ENCODE measurements around the gene PNPLA7. TPM values are rescaled to one million over a fixed set of nuclear protein-coding genes. Genes with fewer than 3 reads are reported as not detected.
"Not testable (repeated sequence)": the region's sequence is repeated elsewhere in the genome, so short reads cannot be mapped to it uniquely, and the experiment has no call there.

The PNPLA7 gene
- total RNA-seq, 1 experiment from 2014 or later, result 0.90 TPM

GRCh38 chr9:137535120-137535428 lies 15.1 kb downstream of the PNPLA7 start:
- POLR2A ChIA-PET (ENCODE audit: low non-redundant PET), result interaction anchor here (0.6 to 0.7 kb wide), 2 partner anchors 234 to 244 kb away, joined by 3 to 12 read pairs; no protein-coding TSS in a partner anchor
- Histone ChIP-seq H3K9me3 (ENCODE audit: low read depth, low read length, poor library complexity, severe bottlenecking) (no peaks in the 10 kb centered on the region), H3K27ac (ENCODE audit: low read depth, low read length, poor library complexity, severe bottlenecking) (peak overlapping the region; percentile 50), H3K4me3 (ENCODE audit: low read depth, low read length, poor library complexity, severe bottlenecking) (no peak overlapping the region), H3K27me3 (replicated peaks; ENCODE audit: insufficient read depth, low read depth, low read length, poor library complexity) (no peaks in the 10 kb centered on the region), H3K36me3 (ENCODE audit: insufficient read depth, low read length, poor library complexity, severe bottlenecking) (no peaks in the 10 kb centered on the region), H3K4me1 (ENCODE audit: insufficient read depth, low read length, poor library complexity, severe bottlenecking) (peaks cover 2% of the 10 kb centered on the region)
- intact Hi-C loops (cut with micrococcal nuclease; ENCODE audit: unreplicated experiment), result no loop called here
- CTCF ChIA-PET, result interaction anchor here (0.5 to 0.7 kb wide), 3 partner anchors 14 to 440 kb away, joined by 3 to 5 read pairs (median 3); no protein-coding TSS in a partner anchor
- no TSS peak for BruUV-seq (replicated peaks)
- DNase-seq (ENCODE audit: low spot score), result no peak
- no peak for TF ChIP-seq CTCF (conservative IDR thresholded peaks at IDR 0.05; ENCODE audit: low read depth, low read length)
- no peak for TF ChIP-seq EZH2 (IDR thresholded peaks at IDR 0.05; ENCODE audit: borderline replicate concordance, low read depth, low read length, poor library complexity, severe bottlenecking)

- no peak for TF ChIP-seq EZH2 (IDR thresholded peaks at IDR 0.05; ENCODE audit: borderline replicate concordance, low read depth, low read length, poor library complexity, severe bottlenecking)
- TF ChIP-seq CTCF (conservative IDR thresholded peaks at IDR 0.05; ENCODE audit: low read depth, low read length), result peak; percentile 79
- CTCF ChIA-PET, result interaction anchor here (0.5 to 0.7 kb wide), 3 partner anchors 44 to 440 kb away, joined by 3 read pairs; no protein-coding TSS in a partner anchor
- H3K9me3 ChIP-seq (ENCODE audit: low read depth, low read length, poor library complexity, severe bottlenecking), result no peaks in the 10 kb centered on the region
- H3K4me3 ChIP-seq (ENCODE audit: low read depth, low read length, poor library complexity, severe bottlenecking), result no peak overlapping the region
- H3K36me3 ChIP-seq (ENCODE audit: insufficient read depth, low read length, poor library complexity, severe bottlenecking), result no peaks in the 10 kb centered on the region
- no TSS peak for BruUV-seq (replicated peaks)
- H3K27me3 ChIP-seq (replicated peaks; ENCODE audit: insufficient read depth, low read depth, low read length, poor library complexity), result no peaks in the 10 kb centered on the region
- POLR2A ChIA-PET (ENCODE audit: low non-redundant PET), result interaction anchor here (0.6 to 0.7 kb wide), 2 partner anchors 233 to 243 kb away, joined by 3 to 12 read pairs; no protein-coding TSS in a partner anchor
- peak overlapping the region; percentile 50 for H3K27ac ChIP-seq (ENCODE audit: low read depth, low read length, poor library complexity, severe bottlenecking)
- intact Hi-C loops (cut with micrococcal nuclease; ENCODE audit: unreplicated experiment), result no loop called here
- H3K4me1 ChIP-seq (ENCODE audit: insufficient read depth, low read length, poor library complexity, severe bottlenecking), result no peaks in the 10 kb centered on the region
- peak; percentile 78 for DNase-seq (ENCODE audit: low spot score)
Measured at GRCh38 chr9:137534256-137535119, 15.7 kb downstream of the PNPLA7 start.

- H3K27me3 ChIP-seq (replicated peaks; ENCODE audit: insufficient read depth, low read depth, low read length, poor library complexity); H3K36me3 ChIP-seq (ENCODE audit: insufficient read depth, low read length, poor library complexity, severe bottlenecking); POLR2A ChIA-PET (ENCODE audit: low non-redundant PET); H3K9me3 ChIP-seq (ENCODE audit: low read depth, low read length, poor library complexity, severe bottlenecking); BruUV-seq (replicated peaks); H3K27ac ChIP-seq (ENCODE audit: low read depth, low read length, poor library complexity, severe bottlenecking); H3K4me1 ChIP-seq (ENCODE audit: insufficient read depth, low read length, poor library complexity, severe bottlenecking); H3K4me3 ChIP-seq (ENCODE audit: low read depth, low read length, poor library complexity, severe bottlenecking); DNase-seq (ENCODE audit: low spot score); intact Hi-C loops (cut with micrococcal nuclease; ENCODE audit: unreplicated experiment): not testable (repeated sequence)
- CTCF ChIA-PET, result interaction anchor here (0.6 kb wide), 1 partner anchor 110 kb away, joined by 4 read pairs; the partner anchor contains the start of genes EXD3 and NOXA1
Measured at GRCh38 chr9:137532891-137533468, 17.2 kb downstream of the PNPLA7 start.
